HG03159 (cell line): ENCODE measurements around the gene TNNC2.
"Not testable (repeated sequence)": the region's sequence is repeated elsewhere in the genome, so short reads cannot be mapped to it uniquely, and the experiment has no call there.

Experiments
- ATAC-seq: cut with Tn5 transposase; IDR thresholded peaks from one replicate; pipeline ENCODE4 v1.9.1; 2021; ENCODE audit warnings: mild to moderate bottlenecking, moderate library complexity; ENCODE audit not compliant: unreplicated experiment

Gene TNNC2

DNA sequence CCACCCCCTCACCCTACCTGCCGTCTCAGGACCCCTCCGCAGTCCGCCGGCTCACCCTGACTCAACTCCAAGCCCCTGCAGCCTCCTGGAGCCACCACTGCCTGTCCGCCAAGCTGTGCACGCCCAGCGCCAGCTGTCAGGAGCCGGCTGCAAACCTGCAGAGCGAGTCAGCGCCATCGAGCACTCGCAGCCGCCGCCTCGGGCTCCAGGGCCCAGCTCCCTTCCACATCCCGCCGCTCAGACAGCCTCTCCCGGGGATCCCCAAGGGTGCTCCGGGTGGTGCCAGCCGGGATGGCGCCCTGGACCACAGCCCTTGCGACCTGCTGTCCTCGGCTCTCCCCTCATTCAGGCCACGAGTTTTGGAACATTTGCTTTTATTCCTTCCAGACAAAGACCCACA lies 4.3 kb downstream of the TNNC2 start:
- ATAC-seq: no peak

DNA sequence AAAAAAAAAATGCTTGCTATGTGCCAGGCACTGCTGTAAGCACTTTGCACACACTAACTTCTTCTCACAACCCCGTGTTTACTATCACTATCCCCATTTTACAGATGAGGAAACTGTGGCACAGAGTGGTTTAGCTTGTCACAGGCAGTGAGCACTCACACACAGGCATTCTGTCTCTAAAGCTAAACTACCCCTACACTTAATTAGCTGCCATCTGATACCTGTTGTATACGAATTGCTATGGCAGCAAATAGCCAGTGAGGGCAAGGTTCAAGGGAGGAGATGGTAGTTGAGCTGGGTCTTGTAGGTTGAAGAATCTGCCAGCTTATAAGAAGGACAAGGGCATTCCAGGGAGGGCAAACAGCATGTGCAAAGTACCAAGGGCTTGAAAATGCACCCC lies 5.2 kb downstream of the TNNC2 start:
- ATAC-seq: no peak

GRCh38 chr20:45819466-45819865 lies 7.6 kb downstream of the TNNC2 start:
- ATAC-seq: no peak

GRCh38 chr20:45818239-45818638 lies 8.9 kb downstream of the TNNC2 start:
- ATAC-seq: no peak

- no peak for ATAC-seq
These were observed 9.5 kb downstream of the TNNC2 start for GRCh38 chr20:45817376-45818194.

DNA sequence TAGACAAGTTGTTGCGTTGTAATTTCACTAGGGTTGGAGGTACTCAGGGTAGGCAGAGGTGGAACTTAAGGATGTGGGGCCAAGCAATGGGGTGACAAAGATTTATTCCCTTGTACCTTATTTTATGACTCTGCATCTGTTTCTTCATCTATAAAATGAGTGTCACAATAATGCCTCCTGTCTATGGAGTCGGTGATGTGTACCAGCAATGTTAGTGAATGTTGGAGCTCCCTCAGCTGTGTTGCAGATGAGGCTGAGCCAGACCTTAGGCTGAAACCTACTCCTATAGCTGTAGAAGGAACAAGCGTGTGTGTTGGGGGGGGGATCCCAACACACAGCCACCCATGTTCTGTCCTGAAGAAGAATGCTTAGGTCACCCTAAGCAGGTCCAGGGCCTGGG lies 10.2 kb downstream of the TNNC2 start:
- ATAC-seq: no peak

- ATAC-seq: no peak
These were observed 12.8 kb downstream of the TNNC2 start for GRCh38 chr20:45814314-45814713.

- ATAC-seq: no peak
These were observed 13.6 kb downstream of the TNNC2 start for GRCh38 chr20:45813489-45813888.

DNA sequence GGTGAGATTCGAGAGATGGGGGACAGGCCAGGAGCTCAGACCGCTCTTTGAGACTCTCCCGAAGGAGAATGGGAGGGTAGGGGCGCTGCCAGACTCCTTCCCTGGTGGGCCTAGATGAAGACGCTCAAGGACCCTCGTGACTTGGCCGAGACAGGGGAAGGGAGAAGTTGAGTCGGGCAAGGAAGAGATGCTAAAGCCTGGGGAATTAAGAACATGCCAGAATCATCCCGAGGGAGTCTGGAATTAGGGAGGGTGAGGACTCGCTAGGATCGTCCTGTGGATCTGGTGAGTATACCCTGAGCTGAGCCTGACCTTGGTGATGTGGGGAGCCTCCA lies 14.1 kb downstream of the TNNC2 start:
- ATAC-seq: no peak

DNA sequence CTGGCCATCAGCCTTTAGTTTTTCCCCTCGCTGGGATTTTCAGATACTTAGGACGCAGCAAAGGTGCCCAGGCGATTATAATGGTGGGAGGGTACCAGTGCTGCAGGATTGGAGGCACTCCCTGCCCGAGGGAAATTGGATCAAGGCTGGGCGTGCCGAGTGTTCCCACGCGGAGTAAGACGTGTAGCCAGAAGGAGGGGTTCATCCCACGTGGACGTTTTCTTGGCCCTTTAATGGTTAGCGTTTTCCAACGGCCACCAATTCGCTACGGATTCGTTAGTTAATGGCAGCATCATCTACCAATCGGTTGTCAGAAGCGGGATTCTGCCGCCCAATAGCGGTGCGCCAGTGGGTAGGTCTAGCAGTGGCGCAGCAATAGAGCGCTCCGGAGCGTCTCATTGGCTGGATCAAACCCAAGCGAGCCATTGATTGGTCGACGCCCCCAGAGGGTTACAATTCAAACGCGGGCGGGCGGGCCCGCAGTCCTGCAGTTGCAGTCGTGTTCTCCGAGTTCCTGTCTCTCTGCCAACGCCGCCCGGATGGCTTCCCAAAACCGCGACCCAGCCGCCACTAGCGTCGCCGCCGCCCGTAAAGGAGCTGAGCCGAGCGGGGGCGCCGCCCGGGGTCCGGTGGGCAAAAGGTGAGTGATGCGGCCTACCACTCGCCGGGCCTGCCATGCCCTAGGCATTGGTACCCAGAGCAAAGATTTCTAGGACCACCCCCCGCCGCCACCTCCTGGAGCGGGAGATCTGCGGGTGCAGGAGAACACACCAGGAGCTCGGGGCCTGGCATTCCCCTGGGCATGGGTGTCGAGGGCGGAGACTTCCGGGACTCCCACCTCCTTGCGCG lies 14.7 kb downstream of the TNNC2 start, which contains the start of gene UBE2C:
Gene UBE2C (plus strand): TSS at position 488 of the 849 bp plus-strand sequence. CDS start 52 bp downstream, at position 540.
- peak; percentile 98 for ATAC-seq

GRCh38 chr20:45810191-45810970 lies 16.7 kb downstream of the TNNC2 start:
- ATAC-seq: no peak

- no peak for ATAC-seq
These were observed 25.3 kb downstream of the TNNC2 start for GRCh38 chr20:45801851-45802250.

DNA sequence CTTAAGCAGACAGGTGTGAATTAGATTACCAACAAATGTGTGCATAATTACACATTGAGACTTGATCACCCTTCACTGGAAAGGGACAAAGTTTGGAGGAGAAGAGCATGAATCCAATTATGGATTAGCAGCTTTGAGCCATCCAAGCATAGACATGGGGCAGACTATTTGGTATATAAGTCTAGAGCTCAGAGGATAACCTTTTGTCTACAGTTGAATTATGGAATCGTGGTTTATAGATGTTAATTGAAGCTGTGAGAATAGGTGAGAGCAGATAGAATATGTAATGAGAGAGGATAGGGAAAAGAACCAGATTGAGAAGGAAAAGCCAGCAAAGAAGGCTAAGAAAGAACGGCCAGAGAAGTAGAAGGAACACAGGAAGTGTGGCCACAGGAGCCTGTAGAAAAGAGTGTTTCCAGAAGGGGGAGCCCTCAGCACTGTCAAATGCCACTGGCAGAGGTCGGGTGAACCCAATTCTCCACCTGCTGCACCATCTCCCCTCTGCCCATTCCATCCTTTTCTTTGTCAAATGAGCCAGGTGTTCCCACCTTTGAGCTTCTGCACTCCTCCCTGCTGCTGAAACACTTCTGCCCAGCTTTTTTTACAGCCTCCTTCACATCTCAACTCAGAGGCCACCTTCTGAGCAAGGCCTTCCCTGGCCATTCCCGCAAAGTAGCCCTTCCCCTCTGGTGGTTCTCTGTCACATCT lies 28.0 kb downstream of the TNNC2 start:
- no peak for ATAC-seq

GRCh38 chr20:45797955-45798354 lies 29.2 kb downstream of the TNNC2 start:
- ATAC-seq: not testable (repeated sequence)

- not testable (repeated sequence) for ATAC-seq
These were observed 29.6 kb downstream of the TNNC2 start for GRCh38 chr20:45797510-45797909.

- no peak for ATAC-seq
These were observed 30.6 kb downstream of the TNNC2 start for GRCh38 chr20:45796337-45797065.

DNA sequence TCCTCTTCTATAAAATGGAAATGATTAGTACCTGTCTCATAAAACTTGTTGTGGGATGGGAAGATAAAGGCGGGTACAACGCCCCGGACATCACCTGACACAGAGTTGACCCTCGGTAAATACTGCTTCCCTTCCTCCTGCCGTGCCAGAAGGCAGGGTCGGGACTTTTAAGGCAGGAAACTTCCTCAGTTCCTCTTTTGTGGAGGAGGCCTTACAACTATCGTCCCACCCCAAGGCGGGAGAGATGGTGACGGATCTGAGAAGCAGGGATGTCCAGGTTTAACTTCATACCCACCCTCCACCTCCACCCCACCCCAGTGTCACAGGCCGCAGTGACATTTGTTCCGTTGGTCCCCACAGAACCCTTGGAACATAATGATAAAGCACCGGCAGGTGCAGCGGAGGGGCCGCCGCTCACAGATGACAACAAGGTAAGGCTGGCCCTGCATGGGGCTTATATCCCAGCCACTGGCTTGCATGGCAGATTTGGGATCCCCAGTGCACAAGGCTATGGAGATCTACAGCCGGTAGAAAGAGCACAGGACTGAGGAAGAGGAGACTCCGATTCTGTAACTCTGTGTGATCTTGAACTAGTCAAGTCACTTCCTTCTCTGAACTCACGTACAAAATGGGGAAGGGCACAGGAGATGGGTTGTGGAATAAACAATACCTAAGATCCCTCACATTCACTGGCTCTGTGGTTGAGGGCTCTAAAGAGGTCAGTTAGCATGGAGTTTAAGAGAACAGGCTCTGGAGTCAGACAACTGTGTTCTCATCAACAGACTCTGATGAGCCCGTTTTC lies 34.6 kb downstream of the TNNC2 start:
- peak; percentile 30 for ATAC-seq

GRCh38 chr20:45788351-45788750 lies 38.8 kb downstream of the TNNC2 start:
- ATAC-seq: no peak

- no peak for ATAC-seq
These were observed 43.3 kb downstream of the TNNC2 start for GRCh38 chr20:45783656-45784294.
